Muscle of leg (tissue), 11 donors: ENCODE data around the gene CTDSPL. TPM values are rescaled to one million over a fixed set of nuclear protein-coding genes. Genes with fewer than 3 reads are reported as not detected.

Experiments used
- DNase-seq: peaks from one replicate; pipeline ENCODE4 v3.0.0; 2013
- H3K27ac ChIP-seq: one replicate; pipeline ENCODE4 v1.5.1; 2013; ENCODE audit warnings: mild to moderate bottlenecking, low read length, control low read depth
- H3K27me3 ChIP-seq: one replicate; pipeline ENCODE4 v1.6.1; 2013; ENCODE audit warnings: low read length; ENCODE audit not compliant: control insufficient read depth, insufficient read depth
- H3K36me3 ChIP-seq: one replicate; pipeline ENCODE4 v1.6.1; 2013; ENCODE audit warnings: low read length; ENCODE audit not compliant: control insufficient read depth, insufficient read depth
- H3K4me1 ChIP-seq: one replicate; pipeline ENCODE4 v1.6.1; 2013; ENCODE audit warnings: low read length; ENCODE audit not compliant: control insufficient read depth, insufficient read depth
- H3K4me3 ChIP-seq: one replicate; pipeline ENCODE4 v1.5.1; 2013; ENCODE audit warnings: low read length, control low read depth
- H3K9me3 ChIP-seq: replicated peaks from 2 replicates; pipeline ENCODE4 v1.6.1; 2013; ENCODE audit warnings: low read depth, low read length; ENCODE audit not compliant: control insufficient read depth
- WGBS: methylation state at CpG from one replicate; pipeline ENCODE4 v1.1.5; 2013; ENCODE audit warnings: missing lambda C conversion rate; ENCODE audit not compliant: insufficient coverage; 5-methylcytosine and 5-hydroxymethylcytosine counted together
- polyA plus RNA-seq, 8 donors: library from polyadenylated mRNA; unstranded; fragments of 120-200 nt; gene quantifications; one replicate each; pipeline versions ENCODE4 v1.2.1 to v1.2.3, GENCODE V29; 2013; ENCODE audit warnings: inconsistent platforms in 1 of 8, low replicate concordance in 1 of 8; ENCODE audit not compliant: insufficient read length in 8 of 8, insufficient read depth in 1 of 8
- total RNA-seq: library from RNA; stranded (reverse); fragments of 120-200 nt; gene quantifications from one replicate; pipeline ENCODE4 v1.2.4, GENCODE V29; 2013

Gene CTDSPL
- total and polyA plus RNA-seq, 9 donors, result 29.9 to 41.8 (median 38.0) TPM

- peak; percentile 74 for DNase-seq
- no peak overlapping the region for H3K27ac ChIP-seq
- H3K9me3 ChIP-seq, result no peaks in the 10 kb centered on the region
- H3K4me3 ChIP-seq, result no peak overlapping the region
- WGBS, result 88% methylated on average over 13 of the region's 14 CpGs
- H3K27me3 ChIP-seq, result no peaks in the 10 kb centered on the region
- H3K36me3 ChIP-seq, result peaks cover 63% of the 10 kb centered on the region
- peaks cover 5% of the 10 kb centered on the region for H3K4me1 ChIP-seq
Measured at GRCh38 chr3:38004415-38005075, 142.9 kb downstream of the CTDSPL start.

GRCh38 chr3:38005076-38006020 is 143.7 kb downstream of the CTDSPL start:
- WGBS, result 65% methylated on average over 8 of the region's 15 CpGs
- no peaks in the 10 kb centered on the region for H3K27me3 ChIP-seq
- DNase-seq, result no peak
- H3K4me3 ChIP-seq, result no peak overlapping the region
- peaks cover 5% of the 10 kb centered on the region for H3K4me1 ChIP-seq
- peaks cover 62% of the 10 kb centered on the region for H3K36me3 ChIP-seq
- H3K27ac ChIP-seq, result no peak overlapping the region
- H3K9me3 ChIP-seq, result no peaks in the 10 kb centered on the region

- Histone ChIP-seq H3K4me3 (no peak overlapping the region), H3K27ac (no peak overlapping the region), H3K9me3 (no peaks in the 10 kb centered on the region), H3K27me3 (no peaks in the 10 kb centered on the region), H3K36me3 (peaks cover 63% of the 10 kb centered on the region), H3K4me1 (peaks cover 5% of the 10 kb centered on the region)
- no peak for DNase-seq
- 97% methylated on average over 4 of the region's 5 CpGs for WGBS
Measured at GRCh38 chr3:38006031-38006430, 144.4 kb downstream of the CTDSPL start.

GRCh38 chr3:38006445-38006995 is 144.8 kb downstream of the CTDSPL start:
- Histone ChIP-seq H3K36me3 (peaks cover 60% of the 10 kb centered on the region), H3K4me1 (peaks cover 5% of the 10 kb centered on the region), H3K4me3 (no peak overlapping the region), H3K9me3 (no peaks in the 10 kb centered on the region), H3K27ac (no peak overlapping the region), H3K27me3 (no peaks in the 10 kb centered on the region)
- whole genome bisulfite sequencing, result 92% methylated on average over 11 of the region's 16 CpGs
- DNase-seq, result no peak

- Histone ChIP-seq H3K4me1 (peaks cover 5% of the 10 kb centered on the region), H3K9me3 (no peaks in the 10 kb centered on the region), H3K4me3 (no peak overlapping the region), H3K27ac (no peak overlapping the region), H3K27me3 (no peaks in the 10 kb centered on the region), H3K36me3 (peaks cover 50% of the 10 kb centered on the region)
- DNase-seq, result no peak
- WGBS, result 100% methylated on average over 1 of the region's 7 CpGs
Measured at GRCh38 chr3:38007754-38008090, 146.0 kb downstream of the CTDSPL start.

- peaks cover 50% of the 10 kb centered on the region for H3K36me3 ChIP-seq
- WGBS, result 92% methylated on average over 14 of the region's 19 CpGs
- H3K27ac ChIP-seq, result no peak overlapping the region
- no peaks in the 10 kb centered on the region for H3K27me3 ChIP-seq
- no peak for DNase-seq
- H3K9me3 ChIP-seq, result no peaks in the 10 kb centered on the region
- H3K4me3 ChIP-seq, result no peak overlapping the region
- peaks cover 5% of the 10 kb centered on the region for H3K4me1 ChIP-seq
Measured at GRCh38 chr3:38008191-38008701, 146.6 kb downstream of the CTDSPL start.

- H3K36me3 ChIP-seq, result peaks cover 47% of the 10 kb centered on the region
- no peak for DNase-seq
Measured at GRCh38 chr3:38008971-38009580, 147.4 kb downstream of the CTDSPL start.

GRCh38 chr3:38009807-38010591 is 148.3 kb downstream of the CTDSPL start:
- 90% methylated on average over 19 of the region's 27 CpGs for WGBS

More at GRCh38 chr3:38008971-38009580, 147.4 kb downstream of the CTDSPL start:
- 80% methylated on average over 14 of the region's 16 CpGs for WGBS
- H3K27ac ChIP-seq, result no peak overlapping the region
- H3K4me3 ChIP-seq, result no peak overlapping the region
- H3K27me3 ChIP-seq, result no peaks in the 10 kb centered on the region
- peaks cover 3% of the 10 kb centered on the region for H3K4me1 ChIP-seq
- H3K9me3 ChIP-seq, result no peaks in the 10 kb centered on the region

GRCh38 chr3:38011111-38011510 is 149.4 kb downstream of the CTDSPL start:
- no peak overlapping the region for H3K4me3 ChIP-seq
- H3K27me3 ChIP-seq, result no peaks in the 10 kb centered on the region
- no peak overlapping the region for H3K27ac ChIP-seq
- H3K9me3 ChIP-seq, result no peaks in the 10 kb centered on the region
- peaks cover 48% of the 10 kb centered on the region for H3K36me3 ChIP-seq
- DNase-seq, result no peak
- WGBS, result 83% methylated on average over 21 of the region's 21 CpGs
- H3K4me1 ChIP-seq, result no peaks in the 10 kb centered on the region

More at GRCh38 chr3:38009807-38010591, 148.3 kb downstream of the CTDSPL start:
- H3K4me3 ChIP-seq, result no peak overlapping the region
- no peak overlapping the region for H3K27ac ChIP-seq
- DNase-seq, result no peak
- H3K9me3 ChIP-seq, result no peaks in the 10 kb centered on the region
- H3K36me3 ChIP-seq, result peaks cover 47% of the 10 kb centered on the region
- no peaks in the 10 kb centered on the region for H3K27me3 ChIP-seq
- no peaks in the 10 kb centered on the region for H3K4me1 ChIP-seq
